Purkinje cell (primary cell): ENCODE measurements around the gene NAT8L. TPM values are rescaled to one million over a fixed set of nuclear protein-coding genes. Genes with fewer than 3 reads are reported as not detected.

ENCODE experiments used
- polyA plus RNA-seq: library from polyadenylated mRNA; unstranded; fragments of >200 nt; fragmentation: Nextera tagmentation; gene quantifications from 2 replicates; pipeline ENCODE4 v1.2.1, GENCODE V29; 2014

NAT8L gene, protein sequence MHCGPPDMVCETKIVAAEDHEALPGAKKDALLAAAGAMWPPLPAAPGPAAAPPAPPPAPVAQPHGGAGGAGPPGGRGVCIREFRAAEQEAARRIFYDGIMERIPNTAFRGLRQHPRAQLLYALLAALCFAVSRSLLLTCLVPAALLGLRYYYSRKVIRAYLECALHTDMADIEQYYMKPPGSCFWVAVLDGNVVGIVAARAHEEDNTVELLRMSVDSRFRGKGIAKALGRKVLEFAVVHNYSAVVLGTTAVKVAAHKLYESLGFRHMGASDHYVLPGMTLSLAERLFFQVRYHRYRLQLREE
- 3.7 and 6.3 TPM in 2 replicates for polyA plus RNA-seq

GRCh38 chr4:2059046-2059725 lies at the start of gene NAT8L:
Gene NAT8L (plus strand): TSS chr4:2059327. CDS start chr4:2059512, 185 bp downstream.

Other genes with a start within 250 kb of the NAT8L start
- gene LETM1, start 203.2 kb upstream of the NAT8L start, polyA plus RNA-seq = 5.6 and 9.3 TPM in 2 replicates
- 12.5 and 12.9 TPM in 2 replicates for gene NSD2, start 187.9 kb upstream of the NAT8L start, polyA plus RNA-seq
- gene NELFA, start 50.4 kb upstream of the NAT8L start, polyA plus RNA-seq = 3.6 and 4.1 TPM in 2 replicates
- gene HAUS3, start 182.8 kb downstream of the NAT8L start, polyA plus RNA-seq = 4.7 and 6.1 TPM in 2 replicates
- gene POLN, start 182.8 kb downstream of the NAT8L start, polyA plus RNA-seq = 2.8 and 9.1 TPM in 2 replicates
- gene MXD4, start 202.8 kb downstream of the NAT8L start, polyA plus RNA-seq = 0.17 and 0.34 TPM in 2 replicates